Measurements from ENCODE around the gene PLCB4. TPM values are rescaled to one million over a fixed set of nuclear protein-coding genes. Genes with fewer than 3 reads are reported as not detected.

The PLCB4 gene
- total RNA-seq, 1 donor from 2014 or later: 30.5 TPM

GRCh38 chr20:9483131-9483530, 414.2 kb downstream of the PLCB4 start:
- no peak overlapping the region for H3K27ac ChIP-seq (replicated peaks)
- TF ChIP-seq CTCF (IDR thresholded peaks at IDR 0.05; ENCODE audit: borderline replicate concordance): no peak
- H3K27me3 ChIP-seq (ENCODE audit: low read depth): no peaks in the 10 kb centered on the region
- H3K4me3 ChIP-seq: no peak overlapping the region
- no peaks in the 10 kb centered on the region for H3K9me3 ChIP-seq (replicated peaks)
- intact Hi-C loops (cut with micrococcal nuclease): no loop called here
- peaks cover 12% of the 10 kb centered on the region for H3K36me3 ChIP-seq
- no peak for DNase-seq
- no peaks in the 10 kb centered on the region for H3K4me1 ChIP-seq

- intact Hi-C loops (cut with micrococcal nuclease): no loop called here
- no peaks in the 10 kb centered on the region for H3K36me3 ChIP-seq
- H3K9me3 ChIP-seq (replicated peaks): no peaks in the 10 kb centered on the region
- H3K27me3 ChIP-seq (ENCODE audit: low read depth): no peaks in the 10 kb centered on the region
- no peaks in the 10 kb centered on the region for H3K4me1 ChIP-seq
- H3K4me3 ChIP-seq: no peak overlapping the region
- no peak overlapping the region for H3K27ac ChIP-seq (replicated peaks)
- no peak for TF ChIP-seq CTCF (IDR thresholded peaks at IDR 0.05; ENCODE audit: borderline replicate concordance)
- no peak for DNase-seq
Observed at GRCh38 chr20:9485614-9486340, 416.9 kb downstream of the PLCB4 start.

- H3K4me1 ChIP-seq: no peaks in the 10 kb centered on the region
Observed at GRCh38 chr20:9487231-9487630, 418.3 kb downstream of the PLCB4 start.

GRCh38 chr20:9488063-9488462, 419.2 kb downstream of the PLCB4 start:
- Histone ChIP-seq H3K4me1 (no peaks in the 10 kb centered on the region), H3K27ac (replicated peaks) (no peak overlapping the region), H3K27me3 (ENCODE audit: low read depth) (no peaks in the 10 kb centered on the region), H3K4me3 (no peak overlapping the region), H3K9me3 (replicated peaks) (no peaks in the 10 kb centered on the region), H3K36me3 (no peaks in the 10 kb centered on the region)
- DNase-seq: no peak
- intact Hi-C loops (cut with micrococcal nuclease): no loop called here
- no peak for TF ChIP-seq CTCF (IDR thresholded peaks at IDR 0.05; ENCODE audit: borderline replicate concordance)

More at GRCh38 chr20:9487231-9487630, 418.3 kb downstream of the PLCB4 start:
- no peak overlapping the region for H3K4me3 ChIP-seq
- no peak for DNase-seq
- no peaks in the 10 kb centered on the region for H3K9me3 ChIP-seq (replicated peaks)
- H3K27me3 ChIP-seq (ENCODE audit: low read depth): no peaks in the 10 kb centered on the region
- intact Hi-C loops (cut with micrococcal nuclease): no loop called here
- H3K27ac ChIP-seq (replicated peaks): no peak overlapping the region
- H3K36me3 ChIP-seq: no peaks in the 10 kb centered on the region
- TF ChIP-seq CTCF (IDR thresholded peaks at IDR 0.05; ENCODE audit: borderline replicate concordance): no peak

- intact Hi-C loops (cut with micrococcal nuclease): no loop called here
- Histone ChIP-seq H3K4me3 (no peak overlapping the region), H3K36me3 (no peaks in the 10 kb centered on the region), H3K27ac (replicated peaks) (no peak overlapping the region), H3K4me1 (no peaks in the 10 kb centered on the region), H3K9me3 (replicated peaks) (no peaks in the 10 kb centered on the region), H3K27me3 (ENCODE audit: low read depth) (no peaks in the 10 kb centered on the region)
- TF ChIP-seq CTCF (IDR thresholded peaks at IDR 0.05; ENCODE audit: borderline replicate concordance): no peak
- no peak for DNase-seq
Observed at GRCh38 chr20:9490161-9490560, 421.3 kb downstream of the PLCB4 start.

Data from left ventricle myocardium inferior (tissue), 1 donor.